ENCODE results near the gene NPIPA8. TPM values are rescaled to one million over a fixed set of nuclear protein-coding genes. Genes with fewer than 3 reads are reported as not detected.
"Not testable (repeated sequence)": the region's sequence is repeated elsewhere in the genome, so short reads cannot be mapped to it uniquely, and the experiment has no call there.

NPIPA8 gene
- total and polyA plus RNA-seq, 2 donors (not counting 1 experiment from before 2014, with no cell fraction given): 1.5 to 15.7 TPM

DNA sequence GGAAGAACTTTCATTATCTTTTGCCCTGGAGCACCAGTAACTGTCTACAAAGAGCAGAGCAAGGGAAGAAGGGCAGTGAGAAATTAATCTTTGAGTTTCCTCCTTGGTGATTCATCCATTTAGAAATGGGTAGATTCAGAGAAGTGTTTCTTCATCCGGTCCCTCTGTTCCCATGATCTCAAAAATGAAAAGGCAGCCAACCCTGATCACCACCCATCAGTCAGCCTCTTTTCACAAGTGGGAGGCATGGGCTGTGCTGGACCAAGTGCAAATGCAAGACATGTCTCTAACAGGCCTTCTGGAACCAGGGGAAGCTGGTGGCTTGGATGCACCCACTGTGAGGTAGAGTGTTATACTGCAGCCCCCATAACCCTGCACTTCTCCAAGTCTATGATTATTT, 38.8 kb downstream of the NPIPA8 start:
- H3K9me3 Mint-ChIP-seq (ENCODE audit: insufficient read depth); H2AFZ ChIP-seq (ENCODE audit: insufficient read depth, low read depth, low read length, poor library complexity, severe bottlenecking); H3K27me3 Mint-ChIP-seq; H3K4me1 Mint-ChIP-seq; H4K20me1 ChIP-seq (ENCODE audit: control insufficient read depth, insufficient read depth, low read length, poor library complexity, severe bottlenecking); CTCF ChIA-PET; DNase-seq; POLR2A ChIA-PET; H3K4me2 ChIP-seq (replicated peaks; ENCODE audit: low read depth, low read length, poor library complexity, severe bottlenecking); H3K79me2 ChIP-seq (ENCODE audit: control insufficient read depth, insufficient read depth, low read length); H3K4me3 Mint-ChIP-seq; H3K27ac Mint-ChIP-seq; H3K27ac ChIP-seq (ENCODE audit: low read length in 2 of 2); H3K4me3 ChIP-seq (ENCODE audit: control extremely low read depth in 1 of 5, extremely low read depth in 1 of 5, insufficient read depth in 1 of 5, low read depth in 2 of 5, low read length in 4 of 5); H3K36me3 ChIP-seq (replicated peaks in 1 of 2; ENCODE audit: control extremely low read depth in 1 of 2, control insufficient read depth in 1 of 2, extremely low read depth in 1 of 2, insufficient read depth in 2 of 2, low read length in 1 of 2); H3K27me3 ChIP-seq (replicated peaks in 1 of 4; ENCODE audit: control extremely low read depth in 1 of 4, control insufficient read depth in 3 of 4, insufficient read depth in 4 of 4, low read length in 3 of 4); H3K4me1 ChIP-seq (ENCODE audit: control insufficient read depth in 2 of 2, insufficient read depth in 2 of 2, low read length in 2 of 2); H3K9ac ChIP-seq (ENCODE audit: low read length); intact Hi-C loops (cut with micrococcal nuclease); H3K9me3 ChIP-seq (ENCODE audit: control extremely low read depth in 1 of 3, control insufficient read depth in 2 of 3, insufficient read depth in 1 of 3, low read length in 2 of 3); ATAC-seq (ENCODE audit: low read depth): not testable (repeated sequence)
- no CpG with 5 or more reads among the region's 1 CpG for WGBS (ENCODE audit: insufficient coverage)

DNA sequence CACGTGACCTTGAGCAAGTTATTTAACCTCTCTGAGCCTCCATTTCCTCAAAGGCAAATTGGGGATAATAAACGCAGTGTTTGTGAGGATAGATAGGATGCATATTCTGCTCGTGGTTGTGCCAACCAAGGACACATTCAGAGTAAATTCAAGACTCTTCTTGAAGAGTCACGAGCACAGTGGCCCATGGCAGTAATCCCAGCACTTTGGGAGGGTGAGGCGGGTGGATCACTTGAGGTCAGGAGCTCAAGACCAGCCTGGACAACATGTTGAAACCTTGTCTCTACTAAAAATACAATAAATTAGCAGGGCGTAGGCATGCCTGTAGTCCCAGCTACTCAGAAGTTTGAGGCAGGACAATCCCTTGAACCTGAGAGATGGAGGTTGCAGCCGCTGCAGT, 39.6 kb downstream of the NPIPA8 start:
- WGBS (ENCODE audit: insufficient coverage): no CpG with 5 or more reads among the region's 7 CpGs

DNA sequence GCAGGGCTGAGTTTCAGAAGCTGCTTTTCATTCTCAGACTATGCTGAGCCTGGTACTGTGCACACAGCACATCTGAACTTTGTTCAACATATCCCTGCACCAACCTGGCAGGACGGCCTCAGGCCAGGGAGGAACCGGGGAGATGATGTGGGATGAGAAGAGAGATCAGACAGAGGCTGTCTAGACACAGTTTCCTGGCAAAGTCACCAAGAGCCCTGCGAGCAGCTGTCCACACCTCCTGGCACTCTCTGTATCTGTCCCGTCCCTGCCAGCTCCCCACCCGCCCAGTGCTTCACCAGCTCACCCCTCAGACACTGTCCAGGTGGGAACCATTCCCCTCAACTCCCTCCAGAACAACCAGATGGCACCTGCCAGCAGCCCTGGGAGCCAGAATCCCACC, 42.2 kb downstream of the NPIPA8 start:
- ATAC-seq (ENCODE audit: low read depth); H3K4me1 Mint-ChIP-seq; CTCF ChIA-PET; H3K27me3 ChIP-seq (replicated peaks in 1 of 4; ENCODE audit: control extremely low read depth in 1 of 4, control insufficient read depth in 3 of 4, insufficient read depth in 4 of 4, low read length in 3 of 4); H4K20me1 ChIP-seq (ENCODE audit: control insufficient read depth, insufficient read depth, low read length, poor library complexity, severe bottlenecking); H3K4me3 Mint-ChIP-seq; H3K4me1 ChIP-seq (ENCODE audit: control insufficient read depth in 2 of 2, insufficient read depth in 2 of 2, low read length in 2 of 2); DNase-seq; H2AFZ ChIP-seq (ENCODE audit: insufficient read depth, low read depth, low read length, poor library complexity, severe bottlenecking); H3K4me2 ChIP-seq (replicated peaks; ENCODE audit: low read depth, low read length, poor library complexity, severe bottlenecking); H3K9me3 Mint-ChIP-seq (ENCODE audit: insufficient read depth); H3K27ac Mint-ChIP-seq; H3K27me3 Mint-ChIP-seq; intact Hi-C loops (cut with micrococcal nuclease); H3K79me2 ChIP-seq (ENCODE audit: control insufficient read depth, insufficient read depth, low read length); H3K9ac ChIP-seq (ENCODE audit: low read length); H3K36me3 ChIP-seq (replicated peaks in 1 of 2; ENCODE audit: control extremely low read depth in 1 of 2, control insufficient read depth in 1 of 2, extremely low read depth in 1 of 2, insufficient read depth in 2 of 2, low read length in 1 of 2); H3K27ac ChIP-seq (ENCODE audit: low read length in 2 of 2); H3K4me3 ChIP-seq (ENCODE audit: control extremely low read depth in 1 of 5, extremely low read depth in 1 of 5, insufficient read depth in 1 of 5, low read depth in 2 of 5, low read length in 4 of 5); POLR2A ChIA-PET; H3K9me3 ChIP-seq (ENCODE audit: control extremely low read depth in 1 of 3, control insufficient read depth in 2 of 3, insufficient read depth in 1 of 3, low read length in 2 of 3): not testable (repeated sequence)
- WGBS (ENCODE audit: insufficient coverage): no CpG with 5 or more reads among the region's 5 CpGs

More for the DNA sequence above, 39.6 kb downstream of the NPIPA8 start:
- H3K9ac ChIP-seq (ENCODE audit: low read length); H3K9me3 ChIP-seq (ENCODE audit: control extremely low read depth in 1 of 3, control insufficient read depth in 2 of 3, insufficient read depth in 1 of 3, low read length in 2 of 3); ATAC-seq (ENCODE audit: low read depth); H3K4me3 ChIP-seq (ENCODE audit: control extremely low read depth in 1 of 5, extremely low read depth in 1 of 5, insufficient read depth in 1 of 5, low read depth in 2 of 5, low read length in 4 of 5); H3K27ac Mint-ChIP-seq; POLR2A ChIA-PET; H3K4me2 ChIP-seq (replicated peaks; ENCODE audit: low read depth, low read length, poor library complexity, severe bottlenecking); H4K20me1 ChIP-seq (ENCODE audit: control insufficient read depth, insufficient read depth, low read length, poor library complexity, severe bottlenecking); H3K4me3 Mint-ChIP-seq; H3K9me3 Mint-ChIP-seq (ENCODE audit: insufficient read depth); H3K36me3 ChIP-seq (replicated peaks in 1 of 2; ENCODE audit: control extremely low read depth in 1 of 2, control insufficient read depth in 1 of 2, extremely low read depth in 1 of 2, insufficient read depth in 2 of 2, low read length in 1 of 2); intact Hi-C loops (cut with micrococcal nuclease); CTCF ChIA-PET; H3K4me1 ChIP-seq (ENCODE audit: control insufficient read depth in 2 of 2, insufficient read depth in 2 of 2, low read length in 2 of 2); H3K27ac ChIP-seq (ENCODE audit: low read length in 2 of 2); H2AFZ ChIP-seq (ENCODE audit: insufficient read depth, low read depth, low read length, poor library complexity, severe bottlenecking); H3K27me3 ChIP-seq (replicated peaks in 1 of 4; ENCODE audit: control extremely low read depth in 1 of 4, control insufficient read depth in 3 of 4, insufficient read depth in 4 of 4, low read length in 3 of 4); H3K4me1 Mint-ChIP-seq; DNase-seq; H3K79me2 ChIP-seq (ENCODE audit: control insufficient read depth, insufficient read depth, low read length); H3K27me3 Mint-ChIP-seq: not testable (repeated sequence)

DNA sequence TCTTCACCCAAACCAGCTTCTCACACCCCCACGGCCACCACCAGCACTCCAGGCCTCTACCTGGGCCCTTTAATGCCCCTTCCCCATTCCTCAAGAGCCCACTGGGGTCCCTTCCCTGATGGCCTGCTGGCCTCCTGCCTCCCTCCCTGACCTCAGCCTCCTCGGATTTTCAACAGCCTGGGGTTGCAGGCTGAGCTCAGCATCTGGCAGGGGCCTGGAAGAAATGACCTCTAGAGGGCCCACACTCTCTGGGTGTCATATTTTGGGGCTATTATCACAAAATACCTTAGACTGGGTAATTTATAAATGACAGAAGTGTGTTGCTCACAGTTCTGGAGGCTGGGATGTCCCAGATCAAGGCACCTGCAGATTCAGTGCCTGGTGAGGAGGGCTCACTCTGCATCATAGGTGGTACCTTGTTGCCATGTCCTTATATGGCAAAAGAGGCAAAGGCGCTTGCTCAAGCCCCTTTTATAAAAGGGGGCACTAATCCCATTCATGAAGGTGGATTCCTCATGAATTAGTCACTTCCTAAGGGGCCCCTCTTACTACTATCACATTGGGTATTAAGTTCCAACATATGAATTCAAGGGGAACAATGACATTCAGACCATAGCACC, 43.1 kb downstream of the NPIPA8 start:
- H3K4me3 Mint-ChIP-seq; H3K4me1 ChIP-seq (ENCODE audit: control insufficient read depth in 2 of 2, insufficient read depth in 2 of 2, low read length in 2 of 2); H3K27me3 ChIP-seq (replicated peaks in 1 of 4; ENCODE audit: control extremely low read depth in 1 of 4, control insufficient read depth in 3 of 4, insufficient read depth in 4 of 4, low read length in 3 of 4); H3K4me2 ChIP-seq (replicated peaks; ENCODE audit: low read depth, low read length, poor library complexity, severe bottlenecking); intact Hi-C loops (cut with micrococcal nuclease); H2AFZ ChIP-seq (ENCODE audit: insufficient read depth, low read depth, low read length, poor library complexity, severe bottlenecking); CTCF ChIA-PET; H3K79me2 ChIP-seq (ENCODE audit: control insufficient read depth, insufficient read depth, low read length); H3K27ac Mint-ChIP-seq; H4K20me1 ChIP-seq (ENCODE audit: control insufficient read depth, insufficient read depth, low read length, poor library complexity, severe bottlenecking); DNase-seq; H3K9ac ChIP-seq (ENCODE audit: low read length); H3K9me3 Mint-ChIP-seq (ENCODE audit: insufficient read depth); H3K4me3 ChIP-seq (ENCODE audit: control extremely low read depth in 1 of 5, extremely low read depth in 1 of 5, insufficient read depth in 1 of 5, low read depth in 2 of 5, low read length in 4 of 5); ATAC-seq (ENCODE audit: low read depth); H3K4me1 Mint-ChIP-seq; H3K27ac ChIP-seq (ENCODE audit: low read length in 2 of 2); H3K36me3 ChIP-seq (replicated peaks in 1 of 2; ENCODE audit: control extremely low read depth in 1 of 2, control insufficient read depth in 1 of 2, extremely low read depth in 1 of 2, insufficient read depth in 2 of 2, low read length in 1 of 2); H3K27me3 Mint-ChIP-seq; POLR2A ChIA-PET; H3K9me3 ChIP-seq (ENCODE audit: control extremely low read depth in 1 of 3, control insufficient read depth in 2 of 3, insufficient read depth in 1 of 3, low read length in 2 of 3): not testable (repeated sequence)
- WGBS (ENCODE audit: insufficient coverage): no CpG with 5 or more reads among the region's 3 CpGs

Data from B cell (primary cell).